ENCODE data around the gene ZNF407. TPM values are rescaled to one million over a fixed set of nuclear protein-coding genes. Genes with fewer than 3 reads are reported as not detected.
"Not testable (repeated sequence)": the region's sequence is repeated elsewhere in the genome, so short reads cannot be mapped to it uniquely, and the experiment has no call there.

ZNF407 gene
- total RNA-seq, 4 donors from 2014 or later, result 18.1 to 29.1 (median 19.7) TPM

DNA sequence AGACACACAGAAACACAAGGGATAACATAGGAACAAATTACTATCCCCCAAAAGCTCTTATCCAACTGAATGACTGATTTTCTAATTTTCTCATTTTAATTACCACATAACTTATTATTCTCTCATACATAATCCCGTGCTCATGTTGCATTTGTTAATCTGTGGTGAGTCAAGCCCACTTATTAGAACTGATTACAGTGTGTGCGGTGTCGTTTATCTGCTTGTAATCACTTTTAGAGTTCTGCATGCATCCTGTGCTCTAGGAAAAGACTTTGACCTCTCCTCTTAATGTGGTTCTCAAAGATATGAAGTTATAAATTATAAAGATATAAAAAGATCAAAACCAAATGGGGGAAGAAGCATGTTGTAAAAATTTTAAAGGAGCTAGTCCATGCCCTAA is 33.7 kb upstream of the ZNF407 start:
- Histone ChIP-seq H3K27ac (no peak overlapping the region), H3K4me1 (no peaks in the 10 kb centered on the region), H3K27me3 (peaks cover 2% of the 10 kb centered on the region), H3K36me3 (no peaks in the 10 kb centered on the region), H3K9me3 (no peaks in the 10 kb centered on the region), H3K4me3 (no peak overlapping the region)
- TF ChIP-seq EP300 (IDR thresholded peaks at IDR 0.05) (no peak), POLR2A (IDR thresholded peaks at IDR 0.05) (no peak)
- TF ChIP-seq, protein P1, sequence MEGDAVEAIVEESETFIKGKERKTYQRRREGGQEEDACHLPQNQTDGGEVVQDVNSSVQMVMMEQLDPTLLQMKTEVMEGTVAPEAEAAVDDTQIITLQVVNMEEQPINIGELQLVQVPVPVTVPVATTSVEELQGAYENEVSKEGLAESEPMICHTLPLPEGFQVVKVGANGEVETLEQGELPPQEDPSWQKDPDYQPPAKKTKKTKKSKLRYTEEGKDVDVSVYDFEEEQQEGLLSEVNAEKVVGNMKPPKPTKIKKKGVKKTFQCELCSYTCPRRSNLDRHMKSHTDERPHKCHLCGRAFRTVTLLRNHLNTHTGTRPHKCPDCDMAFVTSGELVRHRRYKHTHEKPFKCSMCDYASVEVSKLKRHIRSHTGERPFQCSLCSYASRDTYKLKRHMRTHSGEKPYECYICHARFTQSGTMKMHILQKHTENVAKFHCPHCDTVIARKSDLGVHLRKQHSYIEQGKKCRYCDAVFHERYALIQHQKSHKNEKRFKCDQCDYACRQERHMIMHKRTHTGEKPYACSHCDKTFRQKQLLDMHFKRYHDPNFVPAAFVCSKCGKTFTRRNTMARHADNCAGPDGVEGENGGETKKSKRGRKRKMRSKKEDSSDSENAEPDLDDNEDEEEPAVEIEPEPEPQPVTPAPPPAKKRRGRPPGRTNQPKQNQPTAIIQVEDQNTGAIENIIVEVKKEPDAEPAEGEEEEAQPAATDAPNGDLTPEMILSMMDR (IDR thresholded peaks at IDR 0.05), result no peak
- ATAC-seq, result no peak
- WGBS, 2 donors (ENCODE audit: low coverage in 1 of 2), result 55 to 100% methylated on average over 1 to 3 of the region's 3 CpGs

DNA sequence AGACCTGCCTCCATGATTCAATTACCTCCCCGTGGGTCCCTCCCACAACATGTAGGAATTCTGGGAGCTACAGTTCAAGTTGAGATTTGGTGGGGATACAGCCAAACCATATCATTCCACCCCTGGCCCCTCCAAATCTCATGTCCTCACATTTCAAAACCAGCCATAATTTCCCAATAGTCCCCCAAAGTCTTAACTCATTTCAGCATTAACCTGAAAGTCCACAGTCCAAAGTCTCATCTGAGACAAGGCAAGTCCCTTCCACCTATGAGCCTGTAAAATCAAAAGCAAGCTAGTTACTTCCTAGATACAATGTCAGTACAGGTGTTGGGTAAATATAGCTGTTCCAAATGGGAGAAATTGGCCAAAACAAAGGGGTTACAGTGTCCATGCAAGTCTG is 32.5 kb upstream of the ZNF407 start:
- not testable (repeated sequence) for H3K9me3 ChIP-seq, H3K4me1 ChIP-seq, ATAC-seq, H3K27ac ChIP-seq, H3K27me3 ChIP-seq, H3K4me3 ChIP-seq, H3K36me3 ChIP-seq
- 79 to 100% methylated on average over 1 of the region's 1 CpG for WGBS, 2 donors (ENCODE audit: low coverage in 1 of 2)

DNA sequence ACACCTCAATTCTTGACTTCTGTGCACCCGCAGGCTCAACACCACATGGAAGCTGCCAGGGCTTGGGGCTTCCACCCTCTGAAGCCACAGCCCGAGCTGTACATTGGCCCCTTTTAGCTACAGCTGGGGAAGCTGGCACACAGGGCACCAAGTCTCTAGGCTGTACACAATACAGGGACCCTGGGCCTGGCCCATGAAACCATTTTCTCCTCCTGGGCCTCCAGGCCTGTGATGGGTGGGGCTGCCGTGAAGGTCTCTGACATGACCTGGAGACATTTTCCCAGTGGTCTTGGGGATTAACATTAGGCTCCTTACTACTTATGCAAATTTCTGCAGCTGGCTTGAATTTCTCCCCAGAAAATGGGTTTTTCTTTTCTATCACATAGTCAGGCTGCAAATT is 31.7 kb upstream of the ZNF407 start:
- not testable (repeated sequence) for H3K9me3 ChIP-seq, H3K36me3 ChIP-seq, H3K27ac ChIP-seq, H3K27me3 ChIP-seq, H3K4me1 ChIP-seq, ATAC-seq, H3K4me3 ChIP-seq
- 89% methylated on average over 3 of the region's 3 CpGs; no CpG with 5 or more reads in 1 of the 2 donors for WGBS, 2 donors (ENCODE audit: low coverage in 1 of 2)

DNA sequence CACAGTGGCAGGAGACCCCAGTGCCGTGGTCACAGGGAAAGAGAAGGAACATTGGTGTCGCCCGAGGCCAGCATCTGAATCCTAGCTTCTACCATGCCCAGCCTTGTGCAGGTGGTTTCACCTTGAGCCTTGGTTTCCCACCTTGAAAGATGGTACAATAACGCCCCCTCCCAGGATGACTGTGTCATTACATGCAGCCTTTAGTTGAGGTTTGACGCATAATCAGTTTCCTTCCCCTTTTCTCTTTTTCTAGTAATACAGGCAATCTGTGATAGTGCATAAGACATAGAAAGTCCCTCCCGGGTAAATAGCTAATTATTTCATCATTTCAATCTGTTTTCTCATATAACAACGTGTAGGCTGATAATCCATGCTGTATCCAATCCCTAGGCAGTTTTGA is 29.8 kb upstream of the ZNF407 start:
- no peaks in the 10 kb centered on the region for H3K4me1 ChIP-seq
- no peak overlapping the region for H3K27ac ChIP-seq
- no peaks in the 10 kb centered on the region for H3K36me3 ChIP-seq
- no peaks in the 10 kb centered on the region for H3K9me3 ChIP-seq
- no peak for ATAC-seq
- TF ChIP-seq, protein P1 (IDR thresholded peaks at IDR 0.05), result no peak
- no peak for TF ChIP-seq EP300 (IDR thresholded peaks at IDR 0.05)
- TF ChIP-seq POLR2A (IDR thresholded peaks at IDR 0.05), result no peak
- TF ChIP-seq POLR2AphosphoS5 (IDR thresholded peaks at IDR 0.05), result no peak
- 39 to 60% methylated on average over 2 to 4 of the region's 7 CpGs for WGBS, 2 donors (ENCODE audit: low coverage in 1 of 2)
- no peak overlapping the region for H3K4me3 ChIP-seq
- no peaks in the 10 kb centered on the region for H3K27me3 ChIP-seq

DNA sequence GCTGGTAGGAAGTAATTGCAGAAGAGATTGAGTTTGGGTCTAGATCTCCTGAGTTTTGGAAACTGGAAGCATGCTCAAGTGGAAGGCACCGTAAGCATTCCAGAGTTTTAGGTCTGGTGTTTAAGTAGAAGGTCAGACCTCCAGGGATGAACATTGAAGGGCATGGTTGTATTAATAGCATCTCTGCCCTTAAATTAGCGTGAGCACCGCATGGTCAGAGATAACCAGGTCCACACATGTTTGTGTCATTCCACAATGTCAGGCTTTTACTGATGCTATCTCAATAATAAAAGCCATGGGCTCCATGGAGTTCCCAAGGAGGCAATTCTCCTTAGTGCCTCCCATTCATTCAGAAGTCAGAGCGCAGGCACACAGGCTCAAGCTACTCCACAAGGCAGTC is 28.3 kb upstream of the ZNF407 start:
- ATAC-seq, result no peak
- TF ChIP-seq POLR2AphosphoS5 (IDR thresholded peaks at IDR 0.05), result no peak
- TF ChIP-seq POLR2A (IDR thresholded peaks at IDR 0.05), result no peak
- TF ChIP-seq, protein P1 (IDR thresholded peaks at IDR 0.05), result no peak
- no peak for TF ChIP-seq EP300 (IDR thresholded peaks at IDR 0.05)
- H3K27me3 ChIP-seq, result no peaks in the 10 kb centered on the region
- H3K9me3 ChIP-seq, result no peaks in the 10 kb centered on the region
- H3K4me1 ChIP-seq, result no peaks in the 10 kb centered on the region
- H3K4me3 ChIP-seq, result no peak overlapping the region
- no peaks in the 10 kb centered on the region for H3K36me3 ChIP-seq
- 82 to 89% methylated on average over 3 to 4 of the region's 4 CpGs for WGBS, 2 donors (ENCODE audit: low coverage in 1 of 2)
- no peak overlapping the region for H3K27ac ChIP-seq

DNA sequence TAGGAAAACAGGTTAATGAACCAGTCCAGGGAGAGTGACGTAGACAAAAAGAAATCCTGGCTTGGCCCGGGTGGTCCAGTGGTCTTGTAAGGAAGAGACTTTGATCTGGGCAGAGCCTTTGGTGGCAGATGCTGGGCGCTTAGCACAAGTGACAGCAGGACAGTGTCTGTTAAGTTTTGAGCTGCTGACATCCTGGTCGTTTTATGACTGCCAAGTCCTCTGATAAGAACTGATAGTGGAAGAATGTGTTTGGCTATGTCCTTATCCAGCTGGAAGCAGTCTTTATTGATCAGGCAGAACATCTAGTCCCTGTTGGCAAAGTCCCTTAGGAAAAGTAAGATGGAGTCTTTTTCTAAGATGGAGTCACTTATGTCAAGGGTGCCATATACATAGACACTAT is 27.4 kb upstream of the ZNF407 start:
- Histone ChIP-seq H3K9me3 (no peaks in the 10 kb centered on the region), H3K27me3 (no peaks in the 10 kb centered on the region), H3K4me3 (no peak overlapping the region), H3K4me1 (no peaks in the 10 kb centered on the region), H3K36me3 (no peaks in the 10 kb centered on the region), H3K27ac (no peak overlapping the region)
- no peak for ATAC-seq
- WGBS, 2 donors (ENCODE audit: low coverage in 1 of 2), result 56% methylated on average over 4 of the region's 4 CpGs; no CpG with 5 or more reads in 1 of the 2 donors
- TF ChIP-seq POLR2AphosphoS5 (IDR thresholded peaks at IDR 0.05) (no peak), POLR2A (IDR thresholded peaks at IDR 0.05) (no peak), EP300 (IDR thresholded peaks at IDR 0.05) (no peak)
- TF ChIP-seq, protein P1 (IDR thresholded peaks at IDR 0.05), result no peak

Measured in gastroesophageal sphincter (tissue), 4 donors.